ENCODE measurements around the gene VPS8.

GRCh38 chr3:185089751-185090150 lies 277.8 kb downstream of the VPS8 start:
- TF ChIP-seq CTCF (IDR thresholded peaks at IDR 0.05; ENCODE audit: insufficient read depth, low read length), result no peak
- TF ChIP-seq REST (IDR thresholded peaks at IDR 0.05; ENCODE audit: insufficient replicate concordance, low read depth), result no peak
- TF ChIP-seq SPI1 (IDR thresholded peaks at IDR 0.05; ENCODE audit: borderline replicate concordance, low read depth), result no peak
- TF ChIP-seq POLR2AphosphoS5 (IDR thresholded peaks at IDR 0.05; ENCODE audit: low read depth), result no peak
- TF ChIP-seq GABPA (IDR thresholded peaks at IDR 0.05; ENCODE audit: low read depth), result no peak
